ENCODE data around the gene PHF12. TPM values are rescaled to one million over a fixed set of nuclear protein-coding genes. Genes with fewer than 3 reads are reported as not detected.

Gene PHF12
- total and polyA plus RNA-seq, 7 donors: 6.9 to 54.3 (median 39.1) TPM

DNA sequence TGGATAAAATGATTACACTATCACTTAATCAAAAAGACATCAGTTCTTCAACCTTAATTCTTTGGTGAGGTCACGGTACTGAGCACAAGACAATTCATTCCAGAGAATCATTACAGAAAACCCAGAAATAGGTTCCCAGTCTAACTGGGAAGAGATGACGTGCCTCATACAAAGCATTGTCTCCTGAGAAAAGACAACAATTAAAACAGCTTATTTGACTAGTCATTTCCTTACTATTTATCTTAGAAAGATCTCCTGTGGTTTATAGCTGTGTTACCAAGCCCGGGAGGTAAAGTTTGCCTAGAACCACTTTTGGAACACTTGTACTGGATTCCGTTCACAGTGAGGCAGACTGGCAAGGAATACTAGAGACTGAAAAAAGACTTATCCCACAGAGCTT, 5.1 kb downstream of the PHF12 start:
- peaks cover 0 to 63% (median 56%) of the 10 kb centered on the region in 4 donors for H3K4me1 ChIP-seq
- H3K27me3 ChIP-seq: no peaks in the 10 kb centered on the region
- H3K36me3 ChIP-seq: no peaks in the 10 kb centered on the region
- no peak overlapping the region for H3K4me3 ChIP-seq
- WGBS, 2 donors: 43 to 57% methylated on average over 4 of the region's 4 CpGs
- no peaks in the 10 kb centered on the region for H3K9me3 ChIP-seq
- TF ChIP-seq, protein P1, sequence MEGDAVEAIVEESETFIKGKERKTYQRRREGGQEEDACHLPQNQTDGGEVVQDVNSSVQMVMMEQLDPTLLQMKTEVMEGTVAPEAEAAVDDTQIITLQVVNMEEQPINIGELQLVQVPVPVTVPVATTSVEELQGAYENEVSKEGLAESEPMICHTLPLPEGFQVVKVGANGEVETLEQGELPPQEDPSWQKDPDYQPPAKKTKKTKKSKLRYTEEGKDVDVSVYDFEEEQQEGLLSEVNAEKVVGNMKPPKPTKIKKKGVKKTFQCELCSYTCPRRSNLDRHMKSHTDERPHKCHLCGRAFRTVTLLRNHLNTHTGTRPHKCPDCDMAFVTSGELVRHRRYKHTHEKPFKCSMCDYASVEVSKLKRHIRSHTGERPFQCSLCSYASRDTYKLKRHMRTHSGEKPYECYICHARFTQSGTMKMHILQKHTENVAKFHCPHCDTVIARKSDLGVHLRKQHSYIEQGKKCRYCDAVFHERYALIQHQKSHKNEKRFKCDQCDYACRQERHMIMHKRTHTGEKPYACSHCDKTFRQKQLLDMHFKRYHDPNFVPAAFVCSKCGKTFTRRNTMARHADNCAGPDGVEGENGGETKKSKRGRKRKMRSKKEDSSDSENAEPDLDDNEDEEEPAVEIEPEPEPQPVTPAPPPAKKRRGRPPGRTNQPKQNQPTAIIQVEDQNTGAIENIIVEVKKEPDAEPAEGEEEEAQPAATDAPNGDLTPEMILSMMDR (IDR thresholded peaks at IDR 0.05): no peak
- TF ChIP-seq POLR2A (IDR thresholded peaks at IDR 0.05) (no peak), EP300 (IDR thresholded peaks at IDR 0.05) (no peak), POLR2AphosphoS5 (IDR thresholded peaks at IDR 0.05) (no peak)
- intact Hi-C loops (cut with DNase I): loop anchor here (5.0 kb wide), 1 partner anchor 134 kb away; no protein-coding TSS in a partner anchor
- H3K27ac ChIP-seq: peak overlapping the region; percentile 8 to 99 (median 73)
- DNase-seq: no peak

DNA sequence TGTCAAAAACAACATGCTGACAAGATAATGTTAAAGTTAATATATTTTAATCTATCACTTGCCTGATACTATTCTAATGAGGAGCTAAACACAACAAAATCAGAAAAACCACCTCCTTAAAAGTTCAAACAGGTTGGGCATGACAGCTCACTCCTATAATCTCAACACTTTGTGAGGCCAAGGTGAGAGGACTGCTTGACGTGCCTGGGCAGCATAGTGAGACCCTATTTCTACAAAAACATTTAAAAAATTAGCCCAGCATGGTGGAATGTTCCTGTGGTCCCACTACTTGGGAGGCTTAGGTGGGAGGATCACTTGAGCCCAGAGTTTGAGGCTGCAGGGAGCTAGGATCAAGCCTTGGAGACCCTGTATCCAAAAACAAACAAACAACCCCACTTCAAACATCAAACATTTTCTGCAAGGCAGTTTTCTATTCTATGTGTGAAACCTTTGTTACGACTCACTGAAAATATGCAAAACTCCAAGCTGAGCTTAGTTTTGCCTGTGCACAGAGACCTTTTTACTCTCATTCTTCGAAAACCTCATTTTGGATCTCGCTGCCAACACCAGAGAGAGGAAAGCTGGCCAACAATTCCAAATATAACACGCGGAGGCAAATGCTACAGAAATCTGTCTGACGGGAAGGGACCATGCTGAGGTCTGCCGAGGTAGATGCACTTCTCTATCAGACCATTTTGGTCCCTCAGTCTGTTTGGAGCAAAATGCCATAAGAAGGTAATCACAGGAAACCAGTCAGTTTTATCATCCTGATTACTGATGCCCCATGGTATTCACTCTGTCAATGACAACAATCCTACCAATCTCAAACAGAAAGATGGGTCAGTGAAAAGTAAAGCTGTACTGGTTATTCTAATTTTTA, 6.2 kb downstream of the PHF12 start:
- peaks cover 0 to 74% (median 67%) of the 10 kb centered on the region in 4 donors for H3K4me1 ChIP-seq
- intact Hi-C loops (cut with DNase I): loop anchor here (5.0 kb wide), 1 partner anchor 133 kb away; no protein-coding TSS in a partner anchor
- no peaks in the 10 kb centered on the region for H3K9me3 ChIP-seq
- peak overlapping the region; percentile 8 to 99 (median 73) for H3K27ac ChIP-seq
- no peak overlapping the region for H3K4me3 ChIP-seq
- no peak for TF ChIP-seq POLR2A (IDR thresholded peaks at IDR 0.05)
- WGBS, 2 donors: 68 to 87% methylated on average over 8 of the region's 8 CpGs
- H3K36me3 ChIP-seq: no peaks in the 10 kb centered on the region
- no peak for DNase-seq
- H3K27me3 ChIP-seq: no peaks in the 10 kb centered on the region

DNA sequence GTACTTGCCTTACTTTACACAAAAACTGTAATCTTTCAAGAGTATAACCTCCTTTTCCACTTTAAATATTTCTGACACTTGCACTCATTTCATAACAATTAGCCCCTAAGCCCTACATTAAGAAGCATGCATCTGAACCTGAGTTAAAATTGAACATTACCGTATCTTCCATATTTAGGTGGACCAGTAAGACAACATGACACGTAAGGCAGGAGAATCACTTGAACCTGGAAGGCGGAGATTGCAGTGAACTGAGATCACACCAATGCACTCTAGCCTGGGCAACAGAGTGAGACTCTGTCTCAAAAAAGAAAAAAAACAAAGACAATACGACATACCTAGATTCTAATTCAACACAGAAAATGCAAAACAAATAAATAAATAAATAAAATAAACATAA, 7.0 kb downstream of the PHF12 start:
- H3K9me3 ChIP-seq: no peaks in the 10 kb centered on the region
- H3K27ac ChIP-seq: no peak overlapping the region
- H3K4me3 ChIP-seq: no peak overlapping the region
- intact Hi-C loops (cut with DNase I): no loop called here
- peaks cover 0 to 82% (median 75%) of the 10 kb centered on the region in 4 donors for H3K4me1 ChIP-seq
- TF ChIP-seq EP300 (IDR thresholded peaks at IDR 0.05): no peak
- TF ChIP-seq POLR2A (IDR thresholded peaks at IDR 0.05): no peak
- TF ChIP-seq POLR2AphosphoS5 (IDR thresholded peaks at IDR 0.05): no peak
- TF ChIP-seq, protein P1 (IDR thresholded peaks at IDR 0.05): no peak
- 89 to 91% methylated on average over 4 of the region's 4 CpGs for whole genome bisulfite sequencing, 2 donors
- DNase-seq: no peak
- H3K36me3 ChIP-seq: no peaks in the 10 kb centered on the region
- H3K27me3 ChIP-seq: no peaks in the 10 kb centered on the region

DNA sequence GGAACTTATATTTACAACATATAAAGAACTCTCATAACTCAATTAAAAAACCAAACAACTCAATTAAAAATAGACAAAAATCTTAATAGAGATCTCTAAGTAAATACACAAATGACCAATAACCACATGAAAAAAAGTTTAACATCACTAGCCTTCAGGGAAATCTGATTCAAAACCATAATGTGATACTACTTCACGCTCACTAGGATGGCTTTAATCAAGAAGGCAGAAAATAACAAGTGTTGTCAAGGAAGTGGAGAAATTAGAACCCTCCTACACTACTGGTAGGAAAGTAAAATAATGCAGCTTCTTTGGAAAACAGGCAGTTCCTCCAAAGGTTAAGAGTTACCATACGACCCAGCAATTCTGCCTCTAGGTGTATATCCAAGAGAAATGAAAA, 8.4 kb downstream of the PHF12 start:
- no peak for TF ChIP-seq POLR2A (IDR thresholded peaks at IDR 0.05)
- TF ChIP-seq POLR2AphosphoS5 (IDR thresholded peaks at IDR 0.05): no peak
- TF ChIP-seq EP300 (IDR thresholded peaks at IDR 0.05): no peak
- TF ChIP-seq, protein P1 (IDR thresholded peaks at IDR 0.05): no peak
- Histone ChIP-seq H3K36me3 (no peaks in the 10 kb centered on the region), H3K27me3 (no peaks in the 10 kb centered on the region), H3K9me3 (no peaks in the 10 kb centered on the region), H3K27ac (no peak overlapping the region), H3K4me1 (peaks cover 0 to 85% (median 82%) of the 10 kb centered on the region in 4 donors), H3K4me3 (no peak overlapping the region)
- WGBS, 2 donors: 90 to 92% methylated on average over 2 of the region's 2 CpGs
- no peak for DNase-seq
- intact Hi-C loops (cut with DNase I): no loop called here

DNA sequence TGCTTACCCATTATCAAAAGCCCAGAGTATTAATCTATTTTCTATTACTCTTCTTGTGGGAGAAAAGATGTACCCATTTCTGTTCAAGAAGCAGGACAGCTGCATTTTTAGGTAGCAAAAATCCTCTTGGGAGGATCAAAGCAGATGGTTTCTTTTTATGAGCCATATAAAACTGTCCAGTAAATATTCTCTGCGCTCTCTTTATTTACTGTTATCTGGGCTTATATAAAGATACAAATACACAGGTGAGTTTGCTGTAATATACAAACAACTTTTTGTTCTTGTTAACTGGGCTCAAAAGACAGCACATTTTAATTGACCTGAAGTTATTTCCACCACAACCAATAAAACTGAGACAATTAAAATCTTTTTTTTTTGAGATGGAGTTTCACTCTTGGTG, 10.1 kb downstream of the PHF12 start:
- Histone ChIP-seq H3K4me3 (no peak overlapping the region), H3K27me3 (no peaks in the 10 kb centered on the region), H3K27ac (no peak overlapping the region), H3K36me3 (no peaks in the 10 kb centered on the region), H3K4me1 (peaks cover 0 to 85% (median 82%) of the 10 kb centered on the region in 4 donors), H3K9me3 (no peaks in the 10 kb centered on the region)
- DNase-seq: no peak
- WGBS, 2 donors: 30 to 59% methylated on average over 1 of the region's 1 CpG
- TF ChIP-seq POLR2A (IDR thresholded peaks at IDR 0.05) (no peak), POLR2AphosphoS5 (IDR thresholded peaks at IDR 0.05) (no peak), EP300 (IDR thresholded peaks at IDR 0.05) (no peak)
- TF ChIP-seq, protein P1 (IDR thresholded peaks at IDR 0.05): no peak
- intact Hi-C loops (cut with DNase I): no loop called here

Measured in sigmoid colon (tissue), 7 donors.